Measurements from ENCODE around the gene ERF. TPM values are rescaled to one million over a fixed set of nuclear protein-coding genes. Genes with fewer than 3 reads are reported as not detected.

ERF gene
- total RNA-seq (2022) (100 and 124 TPM in 2 replicates), Bru-seq, nascent RNA (percentile 84 among the genes with signal in this experiment), BruChase-seq, experiment 1, labeled RNA remaining after a 6-hour chase (percentile 94 among the genes with signal in this experiment), BruChase-seq, experiment 2, labeled RNA remaining after a 2-hour chase (percentile 99 among the genes with signal in this experiment)
- long read RNA-seq, partial matches to known transcripts, result 0 of 1 reads
- long read RNA-seq, other reads (novel, unspliced or antisense), result 1 of 1 reads

DNA sequence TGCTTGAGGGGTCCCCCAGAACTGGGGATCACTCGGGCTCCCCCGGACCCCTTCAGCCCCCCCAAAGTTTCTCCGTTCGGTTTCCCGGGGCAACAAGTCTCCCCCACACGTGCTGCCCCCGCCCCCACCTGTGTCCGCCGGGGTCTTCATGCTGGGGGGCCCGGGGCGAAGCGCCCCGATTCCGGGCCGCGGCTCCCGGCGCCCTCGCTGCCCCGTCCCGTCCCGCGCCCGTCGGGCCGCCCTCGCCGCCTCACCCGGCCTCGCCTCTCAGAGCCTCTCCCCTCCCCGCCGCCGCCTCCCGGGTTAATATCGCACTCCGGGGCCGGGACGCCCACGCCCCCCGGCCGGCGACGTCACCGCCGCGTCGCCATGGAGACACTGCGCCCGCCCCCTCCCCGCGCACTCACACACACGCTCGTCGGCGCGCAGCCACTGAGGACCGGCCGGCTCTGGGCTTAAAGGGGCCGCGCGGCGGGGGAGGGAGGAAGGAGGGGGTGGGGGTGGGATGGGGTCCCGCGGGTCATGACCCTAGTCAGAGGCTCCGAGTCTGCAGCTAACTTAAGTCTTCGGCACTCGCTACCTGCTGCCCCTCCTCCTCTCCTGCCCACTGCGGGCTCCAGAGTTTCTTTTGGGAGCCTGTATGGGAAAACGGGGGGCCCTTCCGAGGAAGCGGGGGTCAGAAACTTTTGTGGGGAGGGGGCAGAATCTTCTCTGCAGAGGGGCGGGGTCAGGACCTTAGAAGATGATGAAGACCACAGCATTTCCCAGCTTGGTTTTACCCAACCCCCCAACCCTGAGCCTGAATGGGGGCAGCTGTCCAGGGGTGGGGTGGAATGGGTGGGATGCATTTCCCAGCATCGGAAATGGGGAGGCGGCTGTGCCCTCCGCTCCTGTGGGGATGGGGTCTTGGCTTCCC lies at the start of gene ERF:
ERF (minus strand) TSS at position 279 of the 916 bp plus-strand sequence; CDS start at position 150, 129 bp downstream.
- Mint-ChIP-seq H3K4me1 (ENCODE audit: low read depth, unreplicated experiment) (peaks cover 34% of the 10 kb centered on the region), H3K27me3 (ENCODE audit: unreplicated experiment) (no peaks in the 10 kb centered on the region), H3K27ac (ENCODE audit: unreplicated experiment) (peak within 1 kb of the TSS; percentile 67), H3K9me3 (ENCODE audit: low read depth, unreplicated experiment) (no peaks in the 10 kb centered on the region), H3K4me3 (ENCODE audit: low read depth, unreplicated experiment) (peak within 1 kb of the TSS; percentile 92), H3K36me3 (ENCODE audit: insufficient read depth, unreplicated experiment) (peaks cover 60% of the 10 kb centered on the region)
- CTCF ChIA-PET, result interaction anchor here (0.6 kb wide), 1 partner anchor 11 kb away, joined by 4 read pairs; no protein-coding TSS in a partner anchor
- TF ChIP-seq, protein P1, sequence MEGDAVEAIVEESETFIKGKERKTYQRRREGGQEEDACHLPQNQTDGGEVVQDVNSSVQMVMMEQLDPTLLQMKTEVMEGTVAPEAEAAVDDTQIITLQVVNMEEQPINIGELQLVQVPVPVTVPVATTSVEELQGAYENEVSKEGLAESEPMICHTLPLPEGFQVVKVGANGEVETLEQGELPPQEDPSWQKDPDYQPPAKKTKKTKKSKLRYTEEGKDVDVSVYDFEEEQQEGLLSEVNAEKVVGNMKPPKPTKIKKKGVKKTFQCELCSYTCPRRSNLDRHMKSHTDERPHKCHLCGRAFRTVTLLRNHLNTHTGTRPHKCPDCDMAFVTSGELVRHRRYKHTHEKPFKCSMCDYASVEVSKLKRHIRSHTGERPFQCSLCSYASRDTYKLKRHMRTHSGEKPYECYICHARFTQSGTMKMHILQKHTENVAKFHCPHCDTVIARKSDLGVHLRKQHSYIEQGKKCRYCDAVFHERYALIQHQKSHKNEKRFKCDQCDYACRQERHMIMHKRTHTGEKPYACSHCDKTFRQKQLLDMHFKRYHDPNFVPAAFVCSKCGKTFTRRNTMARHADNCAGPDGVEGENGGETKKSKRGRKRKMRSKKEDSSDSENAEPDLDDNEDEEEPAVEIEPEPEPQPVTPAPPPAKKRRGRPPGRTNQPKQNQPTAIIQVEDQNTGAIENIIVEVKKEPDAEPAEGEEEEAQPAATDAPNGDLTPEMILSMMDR (IDR thresholded peaks at IDR 0.05; ENCODE audit: unreplicated experiment), result no peak
- intact Hi-C loops (cut with micrococcal nuclease; ENCODE audit: unreplicated experiment), result no loop called here
- DNase-seq, result peak; percentile 98
- BruUV-seq (replicated peaks), result no TSS peak

DNA sequence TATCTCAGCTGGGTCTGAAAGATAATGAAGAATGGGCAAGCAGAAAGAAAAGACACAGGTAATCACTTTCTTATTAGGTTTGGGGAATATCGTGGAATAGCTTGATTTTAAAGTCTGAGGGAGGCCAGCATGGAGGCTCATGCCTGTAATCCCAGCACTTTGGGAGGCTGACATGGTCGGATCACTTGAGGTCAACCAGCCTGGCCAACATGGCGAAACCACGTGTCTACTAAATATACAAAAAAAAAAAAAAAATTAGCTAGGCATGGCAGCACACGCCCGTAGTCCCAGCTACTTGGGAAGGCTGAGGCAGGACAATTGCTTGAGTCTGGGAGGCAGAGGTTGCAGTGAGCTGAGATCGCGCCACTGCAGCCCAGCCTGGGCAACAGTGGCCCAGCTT lies 48.9 kb upstream of the ERF start:
- H3K9me3 Mint-ChIP-seq (ENCODE audit: low read depth, unreplicated experiment), result no peaks in the 10 kb centered on the region
- DNase-seq, result no peak
- H3K4me3 Mint-ChIP-seq (ENCODE audit: low read depth, unreplicated experiment), result no peak overlapping the region
- intact Hi-C loops (cut with micrococcal nuclease; ENCODE audit: unreplicated experiment), result no loop called here
- no TSS peak for BruUV-seq (replicated peaks)
- peaks cover 19% of the 10 kb centered on the region for H3K36me3 Mint-ChIP-seq (ENCODE audit: insufficient read depth, unreplicated experiment)
- peaks cover 13% of the 10 kb centered on the region for H3K4me1 Mint-ChIP-seq (ENCODE audit: low read depth, unreplicated experiment)
- TF ChIP-seq, protein P1 (IDR thresholded peaks at IDR 0.05; ENCODE audit: unreplicated experiment), result no peak
- CTCF ChIA-PET, result interaction anchor here (0.6 kb wide), 4 partner anchors 120 to 228 kb away, joined by 3 to 4 read pairs (median 3); partner anchors contain the start of gene ZNF574
- no peaks in the 10 kb centered on the region for H3K27me3 Mint-ChIP-seq (ENCODE audit: unreplicated experiment)
- no peak overlapping the region for H3K27ac Mint-ChIP-seq (ENCODE audit: unreplicated experiment)

DNA sequence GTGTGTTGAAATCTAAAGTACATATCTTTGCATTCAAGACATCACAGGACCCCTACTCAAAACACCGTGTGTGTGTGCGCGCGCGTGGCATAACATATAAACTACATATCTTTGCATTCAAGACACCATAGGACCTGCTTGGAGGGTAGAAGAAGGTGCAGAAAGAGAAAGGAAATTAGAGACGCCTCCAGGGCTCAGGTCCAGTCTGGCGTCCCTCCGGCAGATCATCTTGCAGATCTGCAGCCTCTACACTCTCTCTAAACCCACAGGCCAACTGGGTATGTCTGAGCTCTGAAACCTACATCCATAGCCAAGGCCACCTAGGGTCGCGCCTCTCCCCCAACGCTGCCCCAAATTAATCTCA lies 48.2 kb upstream of the ERF start:
- no TSS peak for BruUV-seq (replicated peaks)
- Mint-ChIP-seq H3K36me3 (ENCODE audit: insufficient read depth, unreplicated experiment) (peaks cover 19% of the 10 kb centered on the region), H3K27me3 (ENCODE audit: unreplicated experiment) (no peaks in the 10 kb centered on the region), H3K27ac (ENCODE audit: unreplicated experiment) (peak overlapping the region; percentile 79), H3K4me3 (ENCODE audit: low read depth, unreplicated experiment) (peak overlapping the region; percentile 97), H3K4me1 (ENCODE audit: low read depth, unreplicated experiment) (peaks cover 13% of the 10 kb centered on the region), H3K9me3 (ENCODE audit: low read depth, unreplicated experiment) (no peaks in the 10 kb centered on the region)
- CTCF ChIA-PET, result interaction anchor here (1.3 kb wide), 2 partner anchors 24 to 60 kb away, joined by 3 to 5 read pairs; partner anchors contain the start of gene GSK3A
- DNase-seq, result no peak
- intact Hi-C loops (cut with micrococcal nuclease; ENCODE audit: unreplicated experiment), result no loop called here
- TF ChIP-seq, protein P1 (IDR thresholded peaks at IDR 0.05; ENCODE audit: unreplicated experiment), result no peak

DNA sequence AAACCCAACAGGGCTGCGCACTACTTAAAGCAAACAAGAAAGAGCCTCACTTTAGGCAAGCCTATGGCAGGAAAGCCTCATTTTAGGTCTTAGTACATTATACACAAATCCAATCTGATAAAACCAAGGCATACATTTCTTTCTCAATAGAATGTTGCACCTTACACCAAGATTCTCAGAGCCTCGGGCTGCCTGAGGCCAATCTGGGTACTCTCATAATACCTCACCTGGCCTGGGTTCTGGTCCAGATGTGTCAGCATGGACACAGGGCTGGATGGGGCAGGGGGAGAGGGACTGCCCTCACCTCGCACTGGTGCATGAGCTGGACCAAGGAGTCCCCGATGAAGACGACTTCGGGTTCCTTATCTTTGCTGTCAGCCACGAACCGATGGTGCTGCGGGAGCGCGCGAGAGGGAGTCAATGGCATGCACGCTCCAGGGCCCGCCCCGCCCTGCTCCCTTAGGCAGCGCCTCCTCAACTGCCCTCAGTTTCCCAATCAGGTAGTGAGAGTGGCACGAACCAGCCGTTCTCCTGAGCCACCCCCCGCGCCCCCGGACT lies 46.8 kb upstream of the ERF start, which contains the start of gene PRR19:
PRR19 (plus strand) TSS at position 487 of the 558 bp plus-strand sequence. CDS start 7,453 bp downstream, outside the sequence.
- CTCF ChIA-PET, result interaction anchor here (0.6 to 1.3 kb wide), 8 partner anchors 22 to 218 kb away, joined by 3 to 7 read pairs (median 4); partner anchors contain the start of gene GSK3A
- Mint-ChIP-seq H3K4me1 (ENCODE audit: low read depth, unreplicated experiment) (peaks cover 13% of the 10 kb centered on the region), H3K4me3 (ENCODE audit: low read depth, unreplicated experiment) (peak within 1 kb of the TSS; percentile 97), H3K27ac (ENCODE audit: unreplicated experiment) (peak within 1 kb of the TSS; percentile 79), H3K9me3 (ENCODE audit: low read depth, unreplicated experiment) (no peaks in the 10 kb centered on the region), H3K36me3 (ENCODE audit: insufficient read depth, unreplicated experiment) (peaks cover 23% of the 10 kb centered on the region), H3K27me3 (ENCODE audit: unreplicated experiment) (no peaks in the 10 kb centered on the region)
- TF ChIP-seq, protein P1 (IDR thresholded peaks at IDR 0.05; ENCODE audit: unreplicated experiment), result no peak
- TSS peak; percentile 76 for BruUV-seq (replicated peaks)
- intact Hi-C loops (cut with micrococcal nuclease; ENCODE audit: unreplicated experiment), result no loop called here
- DNase-seq, result no peak
